Upper lobe of right lung (tissue), 1 donor: ENCODE results near the gene CASKIN2. TPM values are rescaled to one million over a fixed set of nuclear protein-coding genes. Genes with fewer than 3 reads are reported as not detected.

Source experiments
- ATAC-seq: fragments of 200-7000 bp; cut with Tn5 transposase; one replicate; pipeline ENCODE4 v1.9.1; 2020; ENCODE audit warnings: mild to moderate bottlenecking, moderate library complexity
- DNase-seq: peaks from one replicate; pipeline ENCODE4 v3.0.0-alpha.2; 2020
- H3K27ac ChIP-seq: fragments of 200-600 bp; one replicate; pipeline ENCODE4 v1.8.0; 2022
- H3K27me3 ChIP-seq: fragments of 200-600 bp; one replicate; pipeline ENCODE4 v1.8.0; 2022; ENCODE audit warnings: mild to moderate bottlenecking
- H3K36me3 ChIP-seq: fragments of 200-600 bp; one replicate; pipeline ENCODE4 v1.8.0; 2022
- H3K4me1 ChIP-seq: fragments of 200-600 bp; one replicate; pipeline ENCODE4 v1.8.0; 2022
- H3K4me3 ChIP-seq: fragments of 200-600 bp; one replicate; pipeline ENCODE4 v1.8.0; 2022; ENCODE audit warnings: mild to moderate bottlenecking
- H3K9me3 ChIP-seq: fragments of 200-600 bp; one replicate; pipeline ENCODE4 v1.8.0; 2022
- CTCF ChIP-seq: fragments of 200-600 bp; IDR thresholded peaks from one replicate; pipeline ENCODE4 v1.8.0; 2022; ENCODE audit warnings: antibody characterized with exemption
- intact Hi-C: fragments of 100-400 bp; cut with DNase I; formaldehyde crosslinking; loops from one replicate; pipeline ENCODE4 v1.11.0; 2022
- total RNA-seq: library from RNA; stranded (reverse); fragmentation: NEBNext Ultra II Directional; extraction: Animal tissue kit (Norgen Biotek cat#: 25700); gene quantifications from one replicate; pipeline ENCODE4 v1.2.1, GENCODE V29; 2021
- donor health status: DM: no; HTN: yes; CAD: no; lungs with severe emphysema.

Gene CASKIN2
- total RNA-seq, 1 donor from 2014 or later = 101 TPM

GRCh38 chr17:75557075-75557851, 41.9 kb upstream of the CASKIN2 start:
- DNase-seq (peak; percentile 87), ATAC-seq (peak; percentile 84)
- Histone ChIP-seq H3K27me3 (no peaks in the 10 kb centered on the region), H3K9me3 (no peaks in the 10 kb centered on the region), H3K4me1 (peaks cover 11% of the 10 kb centered on the region), H3K27ac (peak overlapping the region; percentile 42), H3K4me3 (no peak overlapping the region), H3K36me3 (peaks cover 10% of the 10 kb centered on the region)
- intact Hi-C loops = no loop called here
- no peak for TF ChIP-seq CTCF

- DNase-seq = peak; percentile 56
Observed at GRCh38 chr17:75555679-75556153, 40.4 kb upstream of the CASKIN2 start.

GRCh38 chr17:75553295-75554110, 38.2 kb upstream of the CASKIN2 start:
- DNase-seq (no peak), ATAC-seq (no peak)
- H3K27me3 ChIP-seq = no peaks in the 10 kb centered on the region
- TF ChIP-seq CTCF = no peak
- no peaks in the 10 kb centered on the region for H3K9me3 ChIP-seq
- no peak overlapping the region for H3K4me3 ChIP-seq
- no peaks in the 10 kb centered on the region for H3K36me3 ChIP-seq
- peak overlapping the region; percentile 17 for H3K27ac ChIP-seq
- intact Hi-C loops = no loop called here
- H3K4me1 ChIP-seq = peaks cover 11% of the 10 kb centered on the region

More at GRCh38 chr17:75555679-75556153, 40.4 kb upstream of the CASKIN2 start:
- TF ChIP-seq CTCF = no peak
- Histone ChIP-seq H3K36me3 (peaks cover 10% of the 10 kb centered on the region), H3K27me3 (no peaks in the 10 kb centered on the region), H3K27ac (no peak overlapping the region), H3K9me3 (no peaks in the 10 kb centered on the region), H3K4me3 (no peak overlapping the region), H3K4me1 (peaks cover 11% of the 10 kb centered on the region)
- no peak for ATAC-seq
- intact Hi-C loops = no loop called here

GRCh38 chr17:75552425-75553294, 37.3 kb upstream of the CASKIN2 start:
- DNase-seq (no peak), ATAC-seq (no peak)
- Histone ChIP-seq H3K27me3 (no peaks in the 10 kb centered on the region), H3K36me3 (no peaks in the 10 kb centered on the region), H3K27ac (peak overlapping the region; percentile 17), H3K4me1 (peaks cover 5% of the 10 kb centered on the region), H3K9me3 (no peaks in the 10 kb centered on the region), H3K4me3 (no peak overlapping the region)
- intact Hi-C loops = no loop called here
- no peak for TF ChIP-seq CTCF

GRCh38 chr17:75551266-75551665, 35.9 kb upstream of the CASKIN2 start:
- H3K36me3 ChIP-seq = no peaks in the 10 kb centered on the region
- H3K4me1 ChIP-seq = no peaks in the 10 kb centered on the region
- TF ChIP-seq CTCF = no peak
- peak overlapping the region; percentile 93 for H3K27ac ChIP-seq
- no peaks in the 10 kb centered on the region for H3K27me3 ChIP-seq
- ATAC-seq = no peak
- no peak overlapping the region for H3K4me3 ChIP-seq
- no peak for DNase-seq
- intact Hi-C loops = no loop called here
- no peaks in the 10 kb centered on the region for H3K9me3 ChIP-seq
